ENCODE data around the gene CPED1. TPM values are rescaled to one million over a fixed set of nuclear protein-coding genes. Genes with fewer than 3 reads are reported as not detected.

CPED1 gene
- total RNA-seq, 1 experiment from 2014 or later, result 0.39 TPM

- no TSS peak for BruUV-seq (replicated peaks)
- no peak overlapping the region for H3K27ac ChIP-seq (ENCODE audit: low read length)
- ChIA-PET CTCF (no interaction called here), POLR2A (no interaction called here)
- TF ChIP-seq SIN3A (IDR thresholded peaks at IDR 0.05; ENCODE audit: borderline replicate concordance, insufficient read depth, low read depth, low read length) (no peak), POLR2AphosphoS5 (IDR thresholded peaks at IDR 0.05; ENCODE audit: low read depth, low read length) (no peak), CTCF (IDR thresholded peaks at IDR 0.05) (no peak), REST (IDR thresholded peaks at IDR 0.05; ENCODE audit: insufficient read depth in 1 of 2, low read depth in 2 of 2, low read length in 1 of 2) (no peak), TCF7L2 (IDR thresholded peaks at IDR 0.05; ENCODE audit: low read depth, low read length) (no peak)
- in situ Hi-C loops (cut with HindIII; ENCODE audit: low pct_unique_long_range_greater_than_20kb, low sequenced_read_pairs) (no loop called here), intact Hi-C loops (cut with micrococcal nuclease; ENCODE audit: unreplicated experiment) (no loop called here)
- H3K27me3 ChIP-seq (ENCODE audit: control insufficient read depth, insufficient read depth, low read length), result no peaks in the 10 kb centered on the region
- DNase-seq (ENCODE audit: low read depth, low spot score) (no peak), ATAC-seq (no peak)
- H3K36me3 ChIP-seq (ENCODE audit: control insufficient read depth, insufficient read depth, low read length), result no peaks in the 10 kb centered on the region
- no peak overlapping the region for H3K4me3 ChIP-seq (ENCODE audit: low read depth in 2 of 2, low read length in 2 of 2)
- H3K4me1 ChIP-seq (ENCODE audit: control insufficient read depth, insufficient read depth, low read length), result no peaks in the 10 kb centered on the region
- no peaks in the 10 kb centered on the region for H3K9me3 ChIP-seq (ENCODE audit: control insufficient read depth, insufficient read depth, low read depth, low read length)
Measured at GRCh38 chr7:121046893-121047468, 58.5 kb downstream of the CPED1 start.

GRCh38 chr7:121048195-121048594 lies 59.7 kb downstream of the CPED1 start:
- ATAC-seq, result no peak
- Histone ChIP-seq H3K9me3 (ENCODE audit: control insufficient read depth, insufficient read depth, low read depth, low read length) (no peaks in the 10 kb centered on the region), H3K27ac (ENCODE audit: low read length) (no peak overlapping the region), H3K4me3 (ENCODE audit: low read depth in 2 of 2, low read length in 2 of 2) (no peak overlapping the region), H3K36me3 (ENCODE audit: control insufficient read depth, insufficient read depth, low read length) (no peaks in the 10 kb centered on the region), H3K27me3 (ENCODE audit: control insufficient read depth, insufficient read depth, low read length) (no peaks in the 10 kb centered on the region), H3K4me1 (ENCODE audit: control insufficient read depth, insufficient read depth, low read length) (no peaks in the 10 kb centered on the region)
- ChIA-PET POLR2A (no interaction called here), CTCF (no interaction called here)
- no TSS peak for BruUV-seq (replicated peaks)
- in situ Hi-C loops (cut with HindIII; ENCODE audit: low pct_unique_long_range_greater_than_20kb, low sequenced_read_pairs), result no loop called here
- TF ChIP-seq CTCF (IDR thresholded peaks at IDR 0.05) (no peak), SIN3A (IDR thresholded peaks at IDR 0.05; ENCODE audit: borderline replicate concordance, insufficient read depth, low read depth, low read length) (no peak), REST (IDR thresholded peaks at IDR 0.05; ENCODE audit: insufficient read depth in 1 of 2, low read depth in 2 of 2, low read length in 1 of 2) (no peak), TCF7L2 (IDR thresholded peaks at IDR 0.05; ENCODE audit: low read depth, low read length) (no peak), POLR2AphosphoS5 (IDR thresholded peaks at IDR 0.05; ENCODE audit: low read depth, low read length) (no peak)
- intact Hi-C loops (cut with micrococcal nuclease; ENCODE audit: unreplicated experiment), result no loop called here
- no peak for DNase-seq (ENCODE audit: low read depth, low spot score)
